GM20000 (cell line): ENCODE results near the gene NRAP.

ENCODE experiments used
- DNase-seq: peaks from one replicate; pipeline ENCODE4 v3.0.0; 2012; ENCODE audit warnings: low spot score
- CTCF ChIP-seq: IDR thresholded peaks from 2 replicates; pipeline ENCODE4 v1.5.1; 2012; ENCODE audit warnings: mild to moderate bottlenecking, control low read depth; ENCODE audit errors: extremely low read depth, missing control alignments

NRAP gene

GRCh38 chr10:113566888-113567287, 97.0 kb downstream of the NRAP start:
- TF ChIP-seq CTCF = no peak
- no peak for DNase-seq

GRCh38 chr10:113565364-113565763, 98.5 kb downstream of the NRAP start:
- no peak for TF ChIP-seq CTCF

GRCh38 chr10:113563306-113564088, 100.3 kb downstream of the NRAP start:
- peak; percentile 99 for TF ChIP-seq CTCF
- peak; percentile 81 for DNase-seq

More at GRCh38 chr10:113565364-113565763, 98.5 kb downstream of the NRAP start:
- DNase-seq = no peak

- no peak for DNase-seq
Measured at GRCh38 chr10:113562704-113563103, 101.1 kb downstream of the NRAP start.

GRCh38 chr10:113562069-113562468, 101.8 kb downstream of the NRAP start:
- no peak for DNase-seq
- no peak for TF ChIP-seq CTCF

More at GRCh38 chr10:113562704-113563103, 101.1 kb downstream of the NRAP start:
- TF ChIP-seq CTCF = no peak

GRCh38 chr10:113561214-113561613, 102.6 kb downstream of the NRAP start:
- DNase-seq = no peak
- TF ChIP-seq CTCF = no peak

- TF ChIP-seq CTCF = no peak
- DNase-seq = no peak
Measured at GRCh38 chr10:113560071-113560470, 103.8 kb downstream of the NRAP start.
